ENCODE results near the gene GTF3C6.
"Not testable (repeated sequence)": the region's sequence is repeated elsewhere in the genome, so short reads cannot be mapped to it uniquely, and the experiment has no call there.

GTF3C6 gene

GRCh38 chr6:110979565-110980101 lies 21.1 kb downstream of the GTF3C6 start:
- no peak for DNase-seq (ENCODE audit: low read depth in 2 of 2)

GRCh38 chr6:110980227-110980626 lies 21.7 kb downstream of the GTF3C6 start:
- DNase-seq (ENCODE audit: low read depth in 2 of 2) = no peak

- DNase-seq (ENCODE audit: low read depth in 2 of 2) = no peak
These were observed 22.1 kb downstream of the GTF3C6 start for GRCh38 chr6:110980648-110981047.

- DNase-seq (ENCODE audit: low read depth in 2 of 2) = no peak
These were observed 22.7 kb downstream of the GTF3C6 start for GRCh38 chr6:110981202-110981600.

GRCh38 chr6:110990840-110991576 lies 32.5 kb downstream of the GTF3C6 start:
- DNase-seq (ENCODE audit: low read depth in 2 of 2) = no peak

- no peak for DNase-seq (ENCODE audit: low read depth in 2 of 2)
These were observed 38.2 kb downstream of the GTF3C6 start for GRCh38 chr6:110996691-110997090.

GRCh38 chr6:110999634-111000270 lies 41.2 kb downstream of the GTF3C6 start:
- no peak for DNase-seq (ENCODE audit: low read depth in 2 of 2)

- no peak for DNase-seq (ENCODE audit: low read depth in 2 of 2)
These were observed 43.8 kb downstream of the GTF3C6 start for GRCh38 chr6:111002350-111002749.

- DNase-seq (ENCODE audit: low read depth in 2 of 2) = no peak
These were observed 53.0 kb downstream of the GTF3C6 start for GRCh38 chr6:111011360-111012142.

- DNase-seq (ENCODE audit: low read depth in 2 of 2) = no peak
These were observed 53.6 kb downstream of the GTF3C6 start for GRCh38 chr6:111012143-111012452.

GRCh38 chr6:111012520-111012919 lies 54.0 kb downstream of the GTF3C6 start:
- DNase-seq (ENCODE audit: low read depth in 2 of 2) = not testable (repeated sequence)

GRCh38 chr6:111013144-111013915 lies 54.8 kb downstream of the GTF3C6 start:
- DNase-seq (ENCODE audit: low read depth in 2 of 2) = no peak

GRCh38 chr6:111015389-111016124 lies 57.1 kb downstream of the GTF3C6 start:
- no peak for DNase-seq (ENCODE audit: low read depth in 2 of 2)

- DNase-seq (ENCODE audit: low read depth in 2 of 2) = not testable (repeated sequence)
These were observed 58.7 kb downstream of the GTF3C6 start for GRCh38 chr6:111017241-111017640.

Measured in stimulated activated CD4-positive, alpha-beta T cell treated with anti-CD3 and anti-CD28 coated beads, Interleukin-15, amount 100 ng/mL, for 48 hours (primary cell).